Kidney glomerular epithelial cell (primary cell): Measurements from ENCODE around the gene TAS2R13.

Experiments used
- DNase-seq: peaks from one replicate; lab custom pipeline; 2025; lab: John Stamatoyannopoulos, UW

The TAS2R13 gene, protein sequence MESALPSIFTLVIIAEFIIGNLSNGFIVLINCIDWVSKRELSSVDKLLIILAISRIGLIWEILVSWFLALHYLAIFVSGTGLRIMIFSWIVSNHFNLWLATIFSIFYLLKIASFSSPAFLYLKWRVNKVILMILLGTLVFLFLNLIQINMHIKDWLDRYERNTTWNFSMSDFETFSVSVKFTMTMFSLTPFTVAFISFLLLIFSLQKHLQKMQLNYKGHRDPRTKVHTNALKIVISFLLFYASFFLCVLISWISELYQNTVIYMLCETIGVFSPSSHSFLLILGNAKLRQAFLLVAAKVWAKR

DNA sequence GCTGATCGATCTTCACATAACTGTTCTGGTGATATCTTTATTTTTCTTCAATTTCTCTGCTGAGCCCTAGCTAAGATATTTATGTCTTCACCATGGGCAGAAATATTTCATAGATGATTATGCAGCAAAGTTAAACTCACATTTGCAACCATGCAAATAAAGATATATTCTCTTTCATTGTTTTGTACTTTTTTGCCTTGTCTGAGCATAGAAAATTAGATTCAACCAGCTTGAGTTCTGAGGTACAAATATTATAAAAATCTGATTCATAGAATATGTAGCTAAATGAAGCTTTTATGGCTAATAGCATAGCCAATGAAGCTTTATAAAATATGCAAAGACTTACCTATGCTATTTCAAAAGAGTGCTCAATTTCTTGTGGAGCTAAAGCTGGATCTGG is at the start of gene TAS2R13:
Gene TAS2R13 (minus strand): TSS at position 101 of the 400 bp plus-strand sequence. CDS start 264 bp downstream, outside the sequence.
- DNase-seq = no peak

DNA sequence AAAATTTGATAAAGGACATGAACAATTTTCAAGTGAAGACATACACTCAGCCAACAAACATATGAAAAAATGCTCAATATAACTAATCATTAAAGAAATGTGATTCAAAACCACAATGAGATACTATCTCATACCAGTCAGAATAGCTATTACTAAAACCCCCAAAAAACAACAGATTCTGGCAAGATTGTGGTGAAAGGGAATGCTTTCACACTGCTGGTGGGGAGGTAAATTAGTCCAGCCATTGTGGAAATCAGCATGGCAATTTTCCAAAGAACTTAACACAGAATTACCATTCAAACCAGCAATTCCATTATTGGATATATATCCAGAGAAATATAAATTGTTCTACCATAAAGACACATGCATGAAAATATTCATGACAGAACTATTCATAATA is 48.4 kb upstream of the TAS2R13 start:
- no peak for DNase-seq

- no peak for DNase-seq
Observed at GRCh38 chr12:10956085-10956484, 46.7 kb upstream of the TAS2R13 start.

GRCh38 chr12:10952645-10953044 is 43.3 kb upstream of the TAS2R13 start:
- no peak for DNase-seq

- no peak for DNase-seq
Observed at GRCh38 chr12:10943167-10943566, 33.8 kb upstream of the TAS2R13 start.

DNA sequence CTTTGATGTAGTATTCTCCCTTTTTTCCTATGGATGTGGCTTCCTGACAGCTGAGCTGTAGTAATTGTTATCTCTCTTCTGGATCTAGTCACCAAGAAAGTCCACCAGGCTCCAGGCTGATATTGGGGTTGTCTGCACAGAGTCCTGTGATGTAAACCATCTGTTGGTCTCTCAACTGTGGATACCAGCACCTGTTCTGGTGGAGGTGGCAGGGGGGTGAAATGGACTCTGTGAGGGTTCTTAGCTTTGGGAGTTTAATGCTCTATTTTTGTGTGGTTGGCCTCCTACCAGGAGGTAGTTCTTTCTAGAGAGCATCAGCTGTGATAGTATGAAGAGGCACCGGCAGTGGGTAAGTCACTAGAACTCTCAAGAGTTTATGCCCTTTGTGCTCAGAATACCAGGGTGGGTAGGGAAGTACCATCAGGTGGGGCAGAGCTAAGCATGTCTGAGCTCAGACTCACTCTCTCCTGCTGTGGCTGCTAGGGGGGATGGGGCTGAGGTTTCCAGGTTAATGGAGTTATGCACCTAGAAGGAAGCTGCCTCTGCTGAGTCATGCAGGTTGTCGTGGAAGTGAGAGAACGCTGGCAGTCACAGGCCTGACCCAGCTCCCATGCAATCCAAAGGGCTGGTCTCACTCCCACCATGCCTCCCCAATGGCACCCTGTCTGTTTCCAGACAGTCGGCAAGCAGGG is 32.7 kb upstream of the TAS2R13 start:
- peak; percentile 87 for DNase-seq

GRCh38 chr12:10941369-10941768 is 32.0 kb upstream of the TAS2R13 start:
- DNase-seq = no peak

GRCh38 chr12:10940389-10940788 is 31.0 kb upstream of the TAS2R13 start:
- DNase-seq = peak; percentile 92

DNA sequence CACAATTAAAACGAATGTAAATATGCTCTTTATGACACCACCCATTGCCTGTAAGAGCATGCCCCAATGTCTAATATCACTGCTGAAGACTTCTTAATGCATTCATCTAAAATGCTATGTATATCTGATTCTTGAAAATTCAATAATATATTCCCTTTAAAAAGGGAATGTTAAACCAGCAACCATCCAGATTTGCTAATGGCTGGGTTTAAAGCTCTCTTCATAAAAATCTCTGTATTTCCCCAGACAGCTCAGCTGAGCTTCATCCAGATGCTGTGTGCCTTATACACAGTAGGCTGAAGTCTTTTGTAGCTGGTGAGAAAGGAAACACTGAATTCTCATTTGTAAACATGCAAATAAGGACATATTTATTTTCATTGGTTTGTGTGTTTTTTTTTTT is 29.8 kb upstream of the TAS2R13 start, which contains the start of gene TAS2R14:
Gene TAS2R14 (minus strand): TSS at position 101 of the 400 bp plus-strand sequence. CDS start 56 bp downstream, at position 45.
- no peak for DNase-seq

GRCh38 chr12:10936506-10936905 is 27.1 kb upstream of the TAS2R13 start:
- DNase-seq = no peak

GRCh38 chr12:10928746-10929286 is 19.5 kb upstream of the TAS2R13 start, which contains the start of gene PRH2:
PRH2 (plus strand) TSS chr12:10929236; CDS start chr12:10929274, 38 bp downstream.
- no peak for DNase-seq

GRCh38 chr12:10926269-10926668 is 16.9 kb upstream of the TAS2R13 start:
- DNase-seq = no peak

- DNase-seq = no peak
Observed at GRCh38 chr12:10919809-10920208, 10.4 kb upstream of the TAS2R13 start.

DNA sequence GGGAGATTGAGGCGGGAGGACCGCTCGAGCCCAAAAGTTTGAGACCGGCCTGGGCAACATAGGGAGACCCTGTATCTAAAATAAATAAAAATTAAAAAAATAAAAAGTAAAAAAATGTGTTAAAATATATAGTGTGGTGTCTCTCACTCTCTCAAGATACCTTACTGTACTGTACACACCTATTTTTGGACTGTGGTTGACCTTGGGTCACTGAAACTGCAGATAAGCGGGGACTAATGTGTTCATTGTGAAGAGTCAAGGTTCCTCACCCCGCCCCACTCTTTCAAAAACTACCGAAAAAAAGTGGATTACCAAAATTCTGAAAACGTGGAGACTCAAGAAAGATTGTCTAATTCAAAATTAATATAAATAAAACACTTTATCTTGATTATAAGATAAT is 1.0 kb upstream of the TAS2R13 start:
- no peak for DNase-seq

DNA sequence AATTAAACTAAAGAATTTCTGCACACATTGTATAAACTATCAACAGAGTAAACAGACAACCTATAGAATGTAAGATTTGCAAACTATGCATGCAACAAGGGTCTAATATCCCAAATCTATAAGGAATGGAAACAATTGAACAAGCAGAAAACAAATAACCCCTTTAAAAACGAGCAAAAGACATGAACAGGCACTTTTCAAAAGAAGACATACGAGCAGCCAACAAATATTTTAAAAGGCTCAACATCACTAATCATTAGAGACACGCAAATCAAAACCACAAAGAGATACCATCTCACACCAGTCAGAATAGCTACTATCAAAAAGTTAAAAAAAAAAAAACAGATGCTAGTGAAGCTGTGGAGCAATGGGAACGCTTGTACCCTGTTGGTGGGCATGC is 4.7 kb downstream of the TAS2R13 start:
- no peak for DNase-seq

GRCh38 chr12:10901427-10901826 is 7.9 kb downstream of the TAS2R13 start:
- no peak for DNase-seq

- DNase-seq = no peak
Observed at GRCh38 chr12:10900972-10901371, 8.4 kb downstream of the TAS2R13 start.

GRCh38 chr12:10900530-10900929 is 8.8 kb downstream of the TAS2R13 start:
- DNase-seq = no peak

DNA sequence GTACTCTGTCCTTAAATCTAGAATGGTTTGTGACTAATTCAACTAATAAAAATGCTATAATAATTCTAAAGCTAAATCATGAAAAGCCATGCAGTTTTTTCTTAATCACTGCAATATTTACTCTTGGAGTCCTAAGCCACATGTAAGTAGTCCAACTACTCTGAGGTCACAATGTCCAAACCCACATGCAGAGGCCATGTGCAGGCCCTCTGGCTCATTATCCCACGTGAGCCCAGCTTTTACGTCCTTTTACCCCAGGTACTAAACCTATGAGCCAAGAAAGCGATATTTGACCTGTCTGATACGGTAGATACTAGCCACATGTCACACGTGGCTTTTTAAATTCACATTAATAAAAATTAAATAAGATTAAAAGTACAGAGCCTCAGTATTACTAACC is 12.5 kb downstream of the TAS2R13 start:
- DNase-seq = no peak

- DNase-seq = no peak
Observed at GRCh38 chr12:10891937-10892336, 17.4 kb downstream of the TAS2R13 start.

- no peak for DNase-seq
Observed at GRCh38 chr12:10889226-10889625, 20.1 kb downstream of the TAS2R13 start.

GRCh38 chr12:10884086-10884725 is 25.2 kb downstream of the TAS2R13 start, which contains the start of gene PRH1:
PRH1 (minus strand) TSS chr12:10884255; CDS start chr12:10884217, 38 bp downstream.
- no peak for DNase-seq
